Measurements from ENCODE around the gene HOOK1. TPM values are rescaled to one million over a fixed set of nuclear protein-coding genes. Genes with fewer than 3 reads are reported as not detected.

Gene HOOK1
- polyA plus RNA-seq, 3 donors, result not detected

DNA sequence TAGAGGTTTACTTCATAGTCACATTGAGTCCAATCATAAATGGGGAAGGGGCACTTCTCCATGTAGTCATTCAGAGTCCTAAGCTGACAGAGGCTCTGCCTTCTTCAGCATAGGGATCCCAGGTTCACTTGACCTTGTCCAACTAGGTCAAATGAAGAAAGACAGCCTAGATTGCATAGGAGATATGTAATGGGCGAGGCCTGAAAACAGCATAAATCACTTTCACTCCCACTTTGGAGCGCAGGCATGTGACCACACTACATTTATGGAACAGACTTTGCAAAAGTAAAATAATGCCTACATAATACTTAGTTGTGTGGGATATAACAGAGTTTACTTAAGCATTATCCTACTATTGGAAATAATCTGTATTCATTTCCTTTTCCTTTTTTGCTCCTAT lies 51.7 kb downstream of the HOOK1 start:
- H3K4me3 Mint-ChIP-seq, result no peak overlapping the region
- no peak for TF ChIP-seq CTCF (IDR thresholded peaks at IDR 0.05)
- H3K9me3 Mint-ChIP-seq, result peaks cover 0 to 1% (median 0%) of the 10 kb centered on the region in 7 donors
- no peak for DNase-seq
- Histone ChIP-seq H3K4me1 (ENCODE audit: control insufficient read depth in 1 of 2, insufficient read depth in 2 of 2, low read length in 2 of 2) (no peaks in the 10 kb centered on the region), H3K4me2 (replicated peaks; ENCODE audit: extremely low read depth, low read length, poor library complexity, severe bottlenecking) (no peak overlapping the region), H3K9ac (ENCODE audit: insufficient read depth, low read length, poor library complexity, severe bottlenecking) (no peak overlapping the region), H3K27ac (ENCODE audit: low read depth in 1 of 2, low read length in 2 of 2) (no peak overlapping the region), H3K79me2 (ENCODE audit: insufficient read depth, low read length) (no peaks in the 10 kb centered on the region), H3K36me3 (replicated peaks in 1 of 2; ENCODE audit: control insufficient read depth in 1 of 2, insufficient read depth in 2 of 2, low read length in 2 of 2) (no peaks in the 10 kb centered on the region), H4K20me1 (ENCODE audit: insufficient read depth, low read length) (no peaks in the 10 kb centered on the region), H3K27me3 (ENCODE audit: control insufficient read depth in 2 of 2, insufficient read depth in 2 of 2, low read length in 2 of 2) (no peaks in the 10 kb centered on the region), H3K9me3 (replicated peaks in 1 of 2; ENCODE audit: control insufficient read depth in 1 of 2, insufficient read depth in 1 of 2, low read length in 2 of 2) (no peaks in the 10 kb centered on the region), H2AFZ (ENCODE audit: insufficient read depth, low read depth, low read length, poor library complexity, severe bottlenecking) (no peak overlapping the region), H3K4me3 (replicated peaks in 1 of 3; ENCODE audit: low read depth in 2 of 3, low read length in 3 of 3) (no peak overlapping the region)
- WGBS (ENCODE audit: insufficient coverage), result no CpG with 5 or more reads among the region's 2 CpGs
- H3K4me1 Mint-ChIP-seq, result no peaks in the 10 kb centered on the region
- intact Hi-C loops (cut with micrococcal nuclease), result no loop called here
- H3K36me3 Mint-ChIP-seq, result no peaks in the 10 kb centered on the region
- H3K27ac Mint-ChIP-seq, result no peak overlapping the region
- peaks cover 0 to 4% (median 0%) of the 10 kb centered on the region in 3 donors for H3K27me3 Mint-ChIP-seq (ENCODE audit: low read depth in 3 of 3)

- Mint-ChIP-seq H3K36me3 (no peaks in the 10 kb centered on the region), H3K4me3 (no peak overlapping the region), H3K9me3 (peaks cover 0 to 5% (median 4%) of the 10 kb centered on the region in 7 donors), H3K27me3 (ENCODE audit: low read depth in 3 of 3) (no peaks in the 10 kb centered on the region), H3K27ac (no peak overlapping the region), H3K4me1 (no peaks in the 10 kb centered on the region)
- Histone ChIP-seq H3K9ac (ENCODE audit: insufficient read depth, low read length, poor library complexity, severe bottlenecking) (no peak overlapping the region), H3K9me3 (replicated peaks in 1 of 2; ENCODE audit: control insufficient read depth in 1 of 2, insufficient read depth in 1 of 2, low read length in 2 of 2) (no peaks in the 10 kb centered on the region), H3K36me3 (replicated peaks in 1 of 2; ENCODE audit: control insufficient read depth in 1 of 2, insufficient read depth in 2 of 2, low read length in 2 of 2) (no peaks in the 10 kb centered on the region), H3K4me2 (replicated peaks; ENCODE audit: extremely low read depth, low read length, poor library complexity, severe bottlenecking) (no peak overlapping the region), H3K27me3 (ENCODE audit: control insufficient read depth in 2 of 2, insufficient read depth in 2 of 2, low read length in 2 of 2) (no peaks in the 10 kb centered on the region), H3K79me2 (ENCODE audit: insufficient read depth, low read length) (no peaks in the 10 kb centered on the region), H3K27ac (ENCODE audit: low read depth in 1 of 2, low read length in 2 of 2) (no peak overlapping the region), H2AFZ (ENCODE audit: insufficient read depth, low read depth, low read length, poor library complexity, severe bottlenecking) (no peak overlapping the region), H4K20me1 (ENCODE audit: insufficient read depth, low read length) (no peaks in the 10 kb centered on the region), H3K4me3 (replicated peaks in 1 of 3; ENCODE audit: low read depth in 2 of 3, low read length in 3 of 3) (no peak overlapping the region), H3K4me1 (ENCODE audit: control insufficient read depth in 1 of 2, insufficient read depth in 2 of 2, low read length in 2 of 2) (no peaks in the 10 kb centered on the region)
- DNase-seq, result no peak
- TF ChIP-seq CTCF (IDR thresholded peaks at IDR 0.05), result no peak
- intact Hi-C loops (cut with micrococcal nuclease), result no loop called here
Observed at GRCh38 chr1:59871746-59872145, 57.0 kb downstream of the HOOK1 start.
